OCI-LY1 (cell line): ENCODE measurements around the gene SEC14L1.

Source experiments
- CTCF ChIP-seq: fragments of 200-600 bp; sonication (generic), shearing (Covaris generic); IDR thresholded peaks from 2 replicates; pipeline ENCODE4 v1.5.1; 2017; ENCODE audit warnings: mild to moderate bottlenecking, antibody characterized with exemption, low read length, moderate library complexity, mixed read lengths
- EZH2 ChIP-seq: fragments of 200-600 bp; sonication (generic), shearing (Covaris generic); IDR thresholded peaks from 2 replicates; pipeline ENCODE4 v1.8.0; 2017; ENCODE audit warnings: borderline replicate concordance, mixed run types, mild to moderate bottlenecking, antibody characterized with exemption, low read length, moderate library complexity, mixed read lengths

GRCh38 chr17:77242118-77242851 is 101.5 kb downstream of the SEC14L1 start:
- TF ChIP-seq CTCF (peak; percentile 43), EZH2 (no peak)
